Measurements from ENCODE around the gene CLTB. TPM values are rescaled to one million over a fixed set of nuclear protein-coding genes. Genes with fewer than 3 reads are reported as not detected.

CLTB gene
- total and polyA plus RNA-seq, 2 of the 8 experiments (the other 6 are each of a cell fraction or from before 2014, with no cell fraction given): 25.9 to 34.9 TPM

DNA sequence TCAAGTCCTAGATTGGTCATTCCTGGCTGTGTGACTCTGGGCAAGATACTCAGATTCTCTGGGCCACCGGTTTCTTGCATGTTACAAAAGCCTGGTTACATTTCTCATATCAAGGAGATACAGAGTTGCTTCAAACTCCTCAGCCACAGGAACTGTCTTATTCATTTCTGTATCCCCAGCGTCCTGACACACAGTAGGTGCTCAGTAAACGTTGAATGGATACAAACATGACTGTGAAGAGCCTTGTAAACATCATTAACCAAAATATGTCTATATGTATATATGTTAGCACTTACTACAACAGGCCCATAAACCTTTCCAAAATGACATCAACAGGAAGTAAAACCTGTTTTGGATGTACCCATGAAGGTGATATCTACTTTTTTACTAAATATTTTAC is 1.6 kb downstream of the CLTB start:
- CTCF ChIA-PET (ENCODE audit: partially characterized antibody): interaction anchor here (1.2 to 1.5 kb wide), 3 partner anchors 32 to 684 kb away, joined by 4 to 7 read pairs (median 4); no protein-coding TSS in a partner anchor

More for the DNA sequence above, 1.6 kb downstream of the CLTB start:
- DNase-seq (ENCODE audit: low read depth in 1 of 2, low spot score in 2 of 2) (no peak), FAIRE-seq (no peak)
- no peak overlapping the region for H2BK15ac ChIP-seq (ENCODE audit: low read length)
- H3K9ac ChIP-seq (replicated peaks in 1 of 4; ENCODE audit: extremely low read depth in 1 of 4, low read depth in 3 of 4, low read length in 3 of 4): no peak overlapping the region
- H3K4me1 ChIP-seq (replicated peaks in 1 of 4; ENCODE audit: control insufficient read depth in 3 of 4, insufficient read depth in 4 of 4, low read length in 3 of 4): peaks cover 0 to 3% (median 0%) of the 10 kb centered on the region in 4 experiments; a peak in 4 of 7 replicates
- no peak overlapping the region for H2BK5ac ChIP-seq (ENCODE audit: low read depth, low read length)
- 82% methylated on average over 3 of the region's 3 CpGs; no CpG with 5 or more reads in 1 of the 2 experiments for WGBS, 2 experiments (ENCODE audit: extremely low coverage in 1 of 2, insufficient coverage in 1 of 2, insufficient read length in 1 of 2, insufficient replicate concordance in 2 of 2, low coverage in 1 of 2, low lambda C conversion rate in 2 of 2, missing lambda C conversion rate in 1 of 2)
- no peak overlapping the region for H2BK12ac ChIP-seq (ENCODE audit: low read depth, low read length)
- no peak overlapping the region for H2AK5ac ChIP-seq (ENCODE audit: low read depth, low read length)
- no peak overlapping the region for H4K5ac ChIP-seq (ENCODE audit: insufficient read length, low read depth, low read length)
- H3K9me3 ChIP-seq (ENCODE audit: insufficient read depth in 2 of 2, low read depth in 1 of 2, low read length in 1 of 2): no peaks in the 10 kb centered on the region; a peak in 1 of 4 replicates
- H2BK20ac ChIP-seq (ENCODE audit: low read length): no peak overlapping the region
- no peak overlapping the region for H3K14ac ChIP-seq (ENCODE audit: insufficient read length)
- H2AFZ ChIP-seq (ENCODE audit: low read length): no peak overlapping the region
- H3K23me2 ChIP-seq (ENCODE audit: low read depth, low read length): no peaks in the 10 kb centered on the region; the same call in 1 of the 2 replicates
- POLR2A ChIA-PET (ENCODE audit: partially characterized antibody): interaction anchor here (1.4 kb wide), 1 partner anchor 27 kb away, joined by 4 read pairs; the partner anchor contains the start of gene NOP16
- H3K56ac ChIP-seq (replicated peaks; ENCODE audit: insufficient read length, low read depth, low read length): no peak overlapping the region
- no peaks in the 10 kb centered on the region for H3K79me2 ChIP-seq (ENCODE audit: control insufficient read depth in 1 of 2, insufficient read depth in 2 of 2, low read length in 2 of 2)
- no peak overlapping the region for H3K4me3 ChIP-seq (ENCODE audit: extremely low read depth in 1 of 4, insufficient read depth in 2 of 4, low read depth in 3 of 4, low read length in 4 of 4)
- no peak overlapping the region for H3K23ac ChIP-seq (ENCODE audit: insufficient read length)
- no peak for TF ChIP-seq YY1 (IDR thresholded peaks at IDR 0.05; ENCODE audit: low read depth, low read length)
- no peak overlapping the region for H2BK120ac ChIP-seq (replicated peaks; ENCODE audit: low read depth, low read length)
- H3K4me2 ChIP-seq (ENCODE audit: insufficient read depth in 1 of 2, low read depth in 2 of 2, low read length in 2 of 2): no peak overlapping the region
- peaks cover 0 to 11% (median 9%) of the 10 kb centered on the region in 4 experiments; a peak in 6 of 7 replicates for H3K27me3 ChIP-seq (replicated peaks in 1 of 4; ENCODE audit: control insufficient read depth in 3 of 4, extremely low read depth in 1 of 4, insufficient read depth in 3 of 4, low read length in 3 of 4)
- H3K27ac ChIP-seq (ENCODE audit: low read depth, low read length): no peak overlapping the region
- no peak overlapping the region for H3K18ac ChIP-seq (ENCODE audit: extremely low read depth, low read length)
- no peaks in the 10 kb centered on the region for H3K79me1 ChIP-seq (ENCODE audit: low read depth, low read length)
- H3K36me3 ChIP-seq (ENCODE audit: control insufficient read depth in 2 of 4, insufficient read depth in 4 of 4, low read length in 3 of 4): 0 out of 8 replicates have a peak, but pooled peaks cover 0 to 2% (median 0%) of the 10 kb centered on the region in 4 experiments
- H3K4ac ChIP-seq (replicated peaks; ENCODE audit: insufficient read length, low read depth, low read length): no peak overlapping the region
- H4K91ac ChIP-seq (replicated peaks; ENCODE audit: insufficient read length, low read length): no peak overlapping the region
- H4K8ac ChIP-seq (ENCODE audit: extremely low read depth, insufficient read depth, low read length): no peak overlapping the region
- H4K20me1 ChIP-seq (replicated peaks in 1 of 2; ENCODE audit: control insufficient read depth in 1 of 2, insufficient read depth in 2 of 2, low read length in 2 of 2): peaks cover 0 to 2% of the 10 kb centered on the region in 2 experiments

Data from H1 (cell line).